ENCODE data around the gene TUBA8. TPM values are rescaled to one million over a fixed set of nuclear protein-coding genes. Genes with fewer than 3 reads are reported as not detected.
"Not testable (repeated sequence)": the region's sequence is repeated elsewhere in the genome, so short reads cannot be mapped to it uniquely, and the experiment has no call there.

Gene TUBA8
- total RNA-seq, 3 donors from 2014 or later (not counting 1 experiment from before 2014, with no cell fraction given): 1.2 to 3.7 (median 2.3) TPM

GRCh38 chr22:18071968-18072310, 38.7 kb upstream of the TUBA8 start:
- Histone ChIP-seq H3K9me3 (ENCODE audit: control insufficient read depth, insufficient read depth, low read length) (no peaks in the 10 kb centered on the region), H3K27me3 (ENCODE audit: control insufficient read depth, insufficient read depth, low read length) (no peaks in the 10 kb centered on the region), H3K4me1 (ENCODE audit: control insufficient read depth, insufficient read depth, low read length) (peaks cover 8% of the 10 kb centered on the region), H3K27ac (ENCODE audit: low read length) (no peak overlapping the region), H3K4me3 (ENCODE audit: low read length) (no peak overlapping the region), H3K36me3 (ENCODE audit: control insufficient read depth, insufficient read depth, low read length) (no peaks in the 10 kb centered on the region)
- intact Hi-C loops (cut with micrococcal nuclease): loop anchor here (10.0 kb wide), 2 partner anchors 917 to 997 kb away; partner anchors contain the start of gene HDHD5
- no peak for DNase-seq
- H3K36me3 Mint-ChIP-seq: no peaks in the 10 kb centered on the region
- H3K27ac Mint-ChIP-seq: no peak overlapping the region
- WGBS (ENCODE audit: insufficient coverage): 71% methylated on average over 1 of the region's 1 CpG
- no peak for TF ChIP-seq CTCF (IDR thresholded peaks at IDR 0.05)
- H3K4me1 Mint-ChIP-seq: peaks cover 4 to 11% of the 10 kb centered on the region in 2 donors
- no peak for ATAC-seq
- no peaks in the 10 kb centered on the region for H3K9me3 Mint-ChIP-seq
- no peak overlapping the region for H3K4me3 Mint-ChIP-seq
- H3K27me3 Mint-ChIP-seq (ENCODE audit: low read depth in 2 of 2): peaks cover 12 to 32% of the 10 kb centered on the region in 2 donors

DNA sequence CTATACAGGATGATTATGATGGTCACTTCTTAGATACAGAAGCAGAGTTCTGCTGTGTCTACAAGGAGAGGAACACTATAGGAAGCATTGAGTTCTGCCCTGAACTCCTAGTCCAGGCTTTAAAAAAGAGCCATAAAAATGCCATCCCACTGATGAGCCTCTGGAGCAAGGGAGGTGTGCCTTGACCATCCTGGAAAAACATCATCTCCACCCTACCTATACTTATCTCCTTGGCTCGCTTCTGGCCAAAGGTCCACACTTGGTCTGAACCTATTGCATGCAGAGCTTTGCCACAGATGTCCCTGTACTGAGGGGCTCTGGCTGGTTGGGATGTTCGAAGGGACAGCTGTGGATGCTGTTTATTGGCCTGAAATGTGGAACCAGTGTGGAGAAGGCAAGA, 37.1 kb upstream of the TUBA8 start:
- H3K9me3 Mint-ChIP-seq: no peaks in the 10 kb centered on the region
- Histone ChIP-seq H3K4me1 (ENCODE audit: control insufficient read depth, insufficient read depth, low read length) (peaks cover 14% of the 10 kb centered on the region), H3K36me3 (ENCODE audit: control insufficient read depth, insufficient read depth, low read length) (no peaks in the 10 kb centered on the region), H3K9me3 (ENCODE audit: control insufficient read depth, insufficient read depth, low read length) (no peaks in the 10 kb centered on the region), H3K4me3 (ENCODE audit: low read length) (no peak overlapping the region), H3K27me3 (ENCODE audit: control insufficient read depth, insufficient read depth, low read length) (no peaks in the 10 kb centered on the region), H3K27ac (ENCODE audit: low read length) (no peak overlapping the region)
- no peak overlapping the region for H3K27ac Mint-ChIP-seq
- intact Hi-C loops (cut with micrococcal nuclease): loop anchor here (10.0 kb wide), 2 partner anchors 919 to 999 kb away; partner anchors contain the start of gene HDHD5
- H3K36me3 Mint-ChIP-seq: no peaks in the 10 kb centered on the region
- no peak for DNase-seq
- H3K27me3 Mint-ChIP-seq (ENCODE audit: low read depth in 2 of 2): peaks cover 7 to 17% of the 10 kb centered on the region in 2 donors
- peaks cover 18 to 22% of the 10 kb centered on the region in 2 donors for H3K4me1 Mint-ChIP-seq
- no peak for ATAC-seq
- 75% methylated on average over 2 of the region's 2 CpGs for WGBS (ENCODE audit: insufficient coverage)
- TF ChIP-seq CTCF (IDR thresholded peaks at IDR 0.05): no peak
- H3K4me3 Mint-ChIP-seq: no peak overlapping the region

GRCh38 chr22:18073927-18074326, 36.7 kb upstream of the TUBA8 start:
- H3K9me3 Mint-ChIP-seq; H3K27ac Mint-ChIP-seq; ATAC-seq; DNase-seq; H3K36me3 ChIP-seq (ENCODE audit: control insufficient read depth, insufficient read depth, low read length); H3K9me3 ChIP-seq (ENCODE audit: control insufficient read depth, insufficient read depth, low read length); H3K4me3 Mint-ChIP-seq; H3K4me3 ChIP-seq (ENCODE audit: low read length); H3K27ac ChIP-seq (ENCODE audit: low read length); H3K27me3 ChIP-seq (ENCODE audit: control insufficient read depth, insufficient read depth, low read length); H3K36me3 Mint-ChIP-seq: not testable (repeated sequence)
- peaks cover 7 to 12% of the 10 kb centered on the region in 2 donors for H3K27me3 Mint-ChIP-seq (ENCODE audit: low read depth in 2 of 2)
- intact Hi-C loops (cut with micrococcal nuclease): loop anchor here (10.0 kb wide), 2 partner anchors 919 to 999 kb away; partner anchors contain the start of gene HDHD5
- WGBS (ENCODE audit: insufficient coverage): 94% methylated on average over 4 of the region's 4 CpGs
- H3K4me1 Mint-ChIP-seq: peaks cover 22 to 27% of the 10 kb centered on the region in 2 donors
- H3K4me1 ChIP-seq (ENCODE audit: control insufficient read depth, insufficient read depth, low read length): peaks cover 18% of the 10 kb centered on the region

- no peaks in the 10 kb centered on the region for H3K9me3 Mint-ChIP-seq
- no peaks in the 10 kb centered on the region for H3K9me3 ChIP-seq (ENCODE audit: control insufficient read depth, insufficient read depth, low read length)
- peaks cover 33 to 38% of the 10 kb centered on the region in 2 donors for H3K4me1 Mint-ChIP-seq
- peaks cover 7% of the 10 kb centered on the region for H3K36me3 ChIP-seq (ENCODE audit: control insufficient read depth, insufficient read depth, low read length)
- H3K27ac Mint-ChIP-seq: no peak overlapping the region
- peaks cover 23% of the 10 kb centered on the region for H3K4me1 ChIP-seq (ENCODE audit: control insufficient read depth, insufficient read depth, low read length)
- TF ChIP-seq CTCF (IDR thresholded peaks at IDR 0.05): no peak
- peaks cover 0 to 3% of the 10 kb centered on the region in 2 donors for H3K27me3 Mint-ChIP-seq (ENCODE audit: low read depth in 2 of 2)
- H3K4me3 Mint-ChIP-seq: no peak overlapping the region
- no peak overlapping the region for H3K27ac ChIP-seq (ENCODE audit: low read length)
- no peak overlapping the region for H3K4me3 ChIP-seq (ENCODE audit: low read length)
- DNase-seq (no peak), ATAC-seq (no peak)
- WGBS (ENCODE audit: insufficient coverage): 98% methylated on average over 5 of the region's 6 CpGs
- H3K36me3 Mint-ChIP-seq: no peaks in the 10 kb centered on the region
- H3K27me3 ChIP-seq (ENCODE audit: control insufficient read depth, insufficient read depth, low read length): no peaks in the 10 kb centered on the region
- intact Hi-C loops (cut with micrococcal nuclease): loop anchor here (10.0 kb wide), 2 partner anchors 920 to 1000 kb away; partner anchors contain the start of gene HDHD5
Measured at GRCh38 chr22:18075101-18075719, 35.4 kb upstream of the TUBA8 start.
